Measurements from ENCODE around the gene TFAP2A. TPM values are rescaled to one million over a fixed set of nuclear protein-coding genes. Genes with fewer than 3 reads are reported as not detected.

The TFAP2A gene
- polyA plus RNA-seq (2013, experiment 1 of 2; ENCODE audit: insufficient read length) = 0.62 TPM
- 1.1 TPM for polyA plus RNA-seq (2013, experiment 2 of 2; ENCODE audit: insufficient read length)

- DNase-seq = peak; percentile 27
Observed at GRCh38 chr6:10414756-10415616, at the start of gene TFAP2A. TFAP2A (minus strand) TSS chr6:10415074; CDS start chr6:10414991, 83 bp downstream.

- DNase-seq = no peak
Observed at GRCh38 chr6:10463491-10464481, 48.9 kb upstream of the TFAP2A start.

GRCh38 chr6:10463040-10463439 is 48.2 kb upstream of the TFAP2A start:
- no peak for DNase-seq

- no peak for DNase-seq
Observed at GRCh38 chr6:10461850-10462249, 47.0 kb upstream of the TFAP2A start.

GRCh38 chr6:10460096-10460495 is 45.2 kb upstream of the TFAP2A start:
- DNase-seq = no peak

GRCh38 chr6:10458287-10458686 is 43.4 kb upstream of the TFAP2A start:
- DNase-seq = no peak

- DNase-seq = no peak
Observed at GRCh38 chr6:10453596-10453995, 38.7 kb upstream of the TFAP2A start.

GRCh38 chr6:10451828-10452509 is 37.1 kb upstream of the TFAP2A start:
- peak; percentile 55 for DNase-seq

GRCh38 chr6:10451394-10451793 is 36.5 kb upstream of the TFAP2A start:
- DNase-seq = no peak

- no peak for DNase-seq
Observed at GRCh38 chr6:10449751-10450150, 34.9 kb upstream of the TFAP2A start.

- DNase-seq = no peak
Observed at GRCh38 chr6:10448096-10448495, 33.2 kb upstream of the TFAP2A start.

- DNase-seq = no peak
Observed at GRCh38 chr6:10446548-10446947, 31.7 kb upstream of the TFAP2A start.

- DNase-seq = no peak
Observed at GRCh38 chr6:10441655-10442009, 26.8 kb upstream of the TFAP2A start.

- DNase-seq = peak; percentile 90
Observed at GRCh38 chr6:10441004-10441654, 26.3 kb upstream of the TFAP2A start.

- no peak for DNase-seq
Observed at GRCh38 chr6:10437891-10438290, 23.0 kb upstream of the TFAP2A start.

GRCh38 chr6:10434235-10434634 is 19.4 kb upstream of the TFAP2A start:
- DNase-seq = no peak

- no peak for DNase-seq
Observed at GRCh38 chr6:10433322-10433721, 18.4 kb upstream of the TFAP2A start.

GRCh38 chr6:10431423-10432164 is 16.7 kb upstream of the TFAP2A start:
- no peak for DNase-seq

GRCh38 chr6:10429638-10430427 is 15.0 kb upstream of the TFAP2A start:
- peak; percentile 56 for DNase-seq

- DNase-seq = no peak
Observed at GRCh38 chr6:10426781-10427279, 12.0 kb upstream of the TFAP2A start.
